NCI-H748 treated with DMSO at 0.1 percent for 48 hours (cell line): ENCODE results near the gene MAOB.
"Not testable (repeated sequence)": the region's sequence is repeated elsewhere in the genome, so short reads cannot be mapped to it uniquely, and the experiment has no call there.

Source experiments
- DNase-seq: peaks from one replicate; lab custom pipeline; 2025; lab: John Stamatoyannopoulos, UW

Gene MAOB

DNA sequence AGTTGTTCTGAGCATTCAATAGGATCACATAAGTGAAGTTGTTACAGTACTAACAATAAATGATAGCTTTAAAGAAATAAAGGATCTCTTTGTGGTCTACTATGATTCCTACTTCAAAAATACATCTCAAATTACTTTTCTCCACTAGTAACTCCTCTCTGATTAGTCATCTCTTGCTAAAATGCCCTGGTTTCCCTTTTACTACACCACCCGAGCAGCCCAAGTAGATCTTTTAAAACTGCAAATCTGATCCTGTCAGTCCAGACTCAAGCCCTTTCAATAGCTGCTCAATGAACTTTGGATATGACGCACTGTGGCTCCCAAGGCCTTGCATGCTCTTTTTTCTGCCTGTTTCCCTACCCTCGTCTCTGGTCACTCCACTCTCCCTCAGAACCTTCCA lies 128.6 kb downstream of the MAOB start:
- DNase-seq, result no peak

- DNase-seq, result peak; percentile 60
Observed at GRCh38 chrX:43750248-43750676, 132.0 kb downstream of the MAOB start.

DNA sequence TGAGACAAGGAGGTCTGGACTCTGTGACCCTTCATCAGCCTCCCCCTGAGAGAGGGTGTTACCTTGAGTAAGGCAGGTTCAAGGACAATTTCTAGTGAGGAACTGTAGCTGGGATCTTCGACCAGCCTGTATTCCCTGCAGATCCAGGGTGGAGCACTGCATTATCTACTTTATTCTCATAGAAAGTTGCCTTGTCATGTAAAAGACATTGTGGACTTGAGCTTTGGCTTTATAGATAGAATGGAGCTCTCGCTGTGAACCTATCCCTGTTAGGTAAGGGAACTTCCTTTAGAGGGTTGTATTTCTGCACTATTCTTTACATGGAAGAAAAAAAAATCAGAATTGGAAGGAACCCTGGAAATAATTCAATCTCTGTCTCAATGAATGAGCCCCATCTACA lies 134.8 kb downstream of the MAOB start:
- DNase-seq, result no peak

- no peak for DNase-seq
Observed at GRCh38 chrX:43745938-43746721, 136.1 kb downstream of the MAOB start.

- DNase-seq, result no peak
Observed at GRCh38 chrX:43744284-43744683, 138.0 kb downstream of the MAOB start.

DNA sequence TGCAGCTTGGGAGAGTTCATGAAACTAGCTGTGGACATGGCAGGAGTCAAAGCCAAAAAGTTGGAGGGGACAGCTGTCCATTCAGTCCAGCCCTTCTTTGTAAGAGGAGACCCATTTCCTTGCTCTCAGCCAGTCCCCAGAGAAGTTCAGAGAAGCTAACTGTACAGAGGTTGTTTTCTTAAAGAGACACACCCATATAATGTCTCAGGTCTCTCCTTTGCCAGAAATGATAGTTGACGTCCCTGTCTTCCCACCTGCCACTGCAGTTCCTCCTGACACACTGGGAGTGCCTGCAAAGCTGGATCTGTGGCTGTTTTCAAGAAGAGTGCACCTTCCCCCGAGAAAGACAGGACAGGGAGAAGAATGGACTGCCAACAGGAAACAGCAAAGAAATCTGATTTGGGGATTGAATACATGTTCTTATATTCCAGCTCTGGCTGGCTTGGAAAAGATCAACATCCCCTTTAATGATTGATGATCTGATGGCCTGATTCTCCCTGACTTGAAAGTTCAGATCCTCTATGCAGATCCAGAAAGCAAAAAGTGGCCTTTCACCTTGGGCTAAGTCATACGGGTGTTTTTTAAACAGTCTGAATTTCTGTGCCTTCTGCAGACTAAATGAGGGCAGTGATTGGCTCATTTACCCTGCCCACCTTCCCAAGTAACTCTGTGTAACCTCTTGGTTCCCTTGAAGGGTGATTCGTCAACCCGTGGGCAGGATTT lies 139.0 kb downstream of the MAOB start:
- DNase-seq, result no peak

GRCh38 chrX:43741843-43742573 lies 140.2 kb downstream of the MAOB start:
- DNase-seq, result no peak

- DNase-seq, result peak; percentile 50
Observed at GRCh38 chrX:43735957-43736356, 146.3 kb downstream of the MAOB start.

DNA sequence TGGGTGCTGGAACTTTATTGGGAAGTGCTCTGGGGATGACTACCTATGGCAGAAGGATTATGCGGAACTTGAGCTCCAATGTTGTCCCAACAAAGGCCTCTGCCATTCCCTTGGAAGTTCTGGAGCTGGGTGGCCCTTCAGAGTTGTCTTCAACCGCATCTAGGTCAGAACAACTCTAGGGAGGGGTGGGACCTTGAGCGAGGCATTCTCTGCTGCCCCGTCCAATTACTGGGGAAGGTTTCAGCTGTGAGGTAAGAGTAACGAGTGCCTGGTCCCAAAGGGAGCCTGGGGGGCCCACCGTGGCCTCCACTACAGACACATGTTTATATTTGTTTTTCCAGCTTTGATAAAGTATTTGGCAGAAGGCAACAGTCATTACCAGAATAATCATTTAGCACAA lies 146.7 kb downstream of the MAOB start:
- no peak for DNase-seq

DNA sequence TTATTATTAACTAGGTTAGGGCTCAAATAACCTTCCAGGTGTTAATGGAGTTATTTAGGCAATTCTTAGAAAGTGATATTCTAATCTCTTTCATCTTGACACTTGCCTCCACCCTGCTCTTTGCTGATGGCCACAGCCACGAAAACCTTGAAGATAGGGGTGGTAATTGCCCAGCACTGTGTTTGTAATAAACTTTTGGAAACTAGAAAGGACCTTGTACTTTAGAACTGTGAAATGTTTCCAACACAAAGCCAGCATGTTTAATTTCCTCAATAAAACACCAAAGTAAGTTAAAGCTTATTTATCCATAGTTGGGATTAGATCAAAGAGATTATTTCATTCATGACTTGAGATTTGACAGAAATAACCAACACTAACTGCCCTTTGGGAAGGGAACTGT lies 147.8 kb downstream of the MAOB start:
- DNase-seq, result no peak

- DNase-seq, result no peak
Observed at GRCh38 chrX:43733699-43734098, 148.6 kb downstream of the MAOB start.

- DNase-seq, result no peak
Observed at GRCh38 chrX:43731086-43731485, 151.2 kb downstream of the MAOB start.

GRCh38 chrX:43728966-43729365 lies 153.3 kb downstream of the MAOB start:
- DNase-seq, result no peak

GRCh38 chrX:43728002-43728401 lies 154.2 kb downstream of the MAOB start:
- no peak for DNase-seq

- DNase-seq, result not testable (repeated sequence)
Observed at GRCh38 chrX:43727254-43727653, 155.0 kb downstream of the MAOB start.

GRCh38 chrX:43725227-43725626 lies 157.0 kb downstream of the MAOB start:
- not testable (repeated sequence) for DNase-seq

- no peak for DNase-seq
Observed at GRCh38 chrX:43720961-43721360, 161.3 kb downstream of the MAOB start.

- no peak for DNase-seq
Observed at GRCh38 chrX:43720082-43720481, 162.2 kb downstream of the MAOB start.

- no peak for DNase-seq
Observed at GRCh38 chrX:43718956-43719355, 163.3 kb downstream of the MAOB start.

- no peak for DNase-seq
Observed at GRCh38 chrX:43718546-43718945, 163.7 kb downstream of the MAOB start.

DNA sequence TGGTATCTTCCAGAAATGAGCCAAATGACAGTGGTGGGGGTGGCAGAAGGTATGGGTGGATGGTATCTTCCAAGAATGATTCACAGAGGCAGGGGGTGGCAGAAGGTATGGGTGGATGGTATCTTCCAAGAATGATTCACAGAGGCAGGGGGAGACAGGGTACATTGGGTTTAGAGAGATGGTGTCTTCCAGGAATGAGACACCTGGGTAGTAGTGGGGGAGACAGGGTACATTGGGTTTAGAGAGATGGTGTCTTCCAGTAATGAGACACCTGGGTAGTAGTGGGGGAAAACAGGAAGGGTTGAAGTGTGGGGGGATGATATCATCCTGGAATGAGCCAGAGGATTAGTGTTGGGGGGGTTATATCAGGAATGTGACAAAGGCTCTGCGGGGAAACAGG lies 164.2 kb downstream of the MAOB start:
- no peak for DNase-seq

- no peak for DNase-seq
Observed at GRCh38 chrX:43717161-43717560, 165.1 kb downstream of the MAOB start.

DNA sequence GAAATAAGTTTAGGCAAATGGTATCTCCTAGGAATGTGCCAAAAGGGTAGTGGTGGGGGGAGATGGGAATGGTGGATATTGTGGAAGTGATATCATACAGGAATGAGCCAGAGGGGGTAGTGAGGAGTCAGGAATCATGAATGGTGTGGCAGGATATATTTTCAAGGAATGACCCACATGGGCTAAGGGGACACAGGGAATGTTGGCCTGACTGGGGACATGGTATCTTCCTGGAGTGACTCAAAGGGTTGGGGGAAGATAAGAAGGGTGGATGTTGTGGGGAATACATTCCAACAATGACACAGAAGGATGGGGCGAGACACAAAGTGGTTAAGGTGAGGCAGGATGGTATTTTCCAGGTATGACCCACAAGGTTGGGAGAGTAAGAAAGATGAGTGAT lies 165.6 kb downstream of the MAOB start:
- no peak for DNase-seq
